Subcutaneous adipose tissue (tissue), 4 donors: ENCODE measurements around the gene HPX. TPM values are rescaled to one million over a fixed set of nuclear protein-coding genes. Genes with fewer than 3 reads are reported as not detected.

Source experiments
- CTCF ChIP-seq: fragments of 450-650 bp; IDR thresholded peaks from one replicate; pipeline ENCODE4 v1.5.1; 2016; ENCODE audit warnings: low read depth, mild to moderate bottlenecking, control low read depth, antibody characterized with exemption, moderate library complexity
- total RNA-seq, 4 donors: library from RNA; depleted of rRNA; stranded (reverse); fragments of >200 nt; gene quantifications; one replicate each; pipeline ENCODE4 v1.1.0, GENCODE V29; 2016

The HPX gene
- total RNA-seq, 4 donors from 2014 or later: 0.57 to 2.4 TPM; not detected in 2

DNA sequence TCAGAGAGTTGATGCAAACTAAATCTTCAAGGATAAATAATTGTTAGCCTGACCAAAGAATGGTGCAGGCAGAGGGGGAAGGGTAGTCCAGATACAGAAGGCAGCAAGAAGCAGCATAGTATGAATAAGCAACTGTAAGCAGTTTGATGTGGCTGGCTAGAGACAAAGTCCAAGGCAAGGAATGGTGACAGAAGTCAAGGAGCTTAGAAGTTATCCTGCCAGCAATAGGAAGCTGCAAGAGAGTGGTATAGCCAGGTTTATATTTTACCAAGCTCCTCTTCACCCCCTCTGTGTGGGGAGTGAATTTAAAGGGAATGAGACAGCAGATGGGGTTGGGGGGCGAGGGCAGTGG is 18.3 kb upstream of the HPX start:
- TF ChIP-seq CTCF: no peak

DNA sequence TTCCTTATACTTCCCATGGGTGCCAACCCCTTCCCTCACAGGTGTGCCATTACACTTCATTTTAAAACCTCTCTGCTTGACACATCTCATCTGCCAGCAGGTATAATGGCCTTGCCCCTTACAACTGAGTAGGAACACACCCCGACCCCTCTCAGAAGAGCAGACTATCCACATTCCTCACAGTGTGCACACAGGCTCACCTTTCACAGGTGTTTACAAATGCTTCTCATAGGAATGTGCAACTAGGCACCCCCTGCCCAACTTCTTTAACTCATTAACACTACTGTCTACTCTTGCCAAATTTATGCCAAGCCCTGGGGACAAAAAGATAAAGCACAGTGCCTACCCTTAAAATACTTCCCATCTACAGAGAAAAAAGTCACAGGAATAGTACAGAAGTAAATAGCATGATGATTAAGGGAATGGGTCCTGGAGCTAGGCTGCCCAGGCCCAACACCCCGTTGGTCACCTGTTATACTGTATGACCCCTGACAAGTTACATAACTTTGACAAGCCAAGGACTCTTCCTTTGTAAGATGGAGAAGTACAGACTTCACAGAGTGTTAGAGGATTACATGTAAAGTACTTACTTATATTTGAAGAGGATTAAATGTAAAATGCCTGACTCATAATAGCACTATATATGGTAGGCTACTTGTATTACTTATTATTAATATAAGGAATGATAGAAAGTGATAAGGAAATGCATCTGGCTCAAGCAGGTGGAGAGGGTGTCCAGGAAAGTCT is 17.7 kb upstream of the HPX start:
- TF ChIP-seq CTCF: no peak

- no peak for TF ChIP-seq CTCF
These were observed 17.0 kb upstream of the HPX start for GRCh38 chr11:6457581-6458320.

- no peak for TF ChIP-seq CTCF
These were observed 15.7 kb upstream of the HPX start for GRCh38 chr11:6456361-6457073.

- TF ChIP-seq CTCF: no peak
These were observed 14.3 kb upstream of the HPX start for GRCh38 chr11:6455070-6455469.

DNA sequence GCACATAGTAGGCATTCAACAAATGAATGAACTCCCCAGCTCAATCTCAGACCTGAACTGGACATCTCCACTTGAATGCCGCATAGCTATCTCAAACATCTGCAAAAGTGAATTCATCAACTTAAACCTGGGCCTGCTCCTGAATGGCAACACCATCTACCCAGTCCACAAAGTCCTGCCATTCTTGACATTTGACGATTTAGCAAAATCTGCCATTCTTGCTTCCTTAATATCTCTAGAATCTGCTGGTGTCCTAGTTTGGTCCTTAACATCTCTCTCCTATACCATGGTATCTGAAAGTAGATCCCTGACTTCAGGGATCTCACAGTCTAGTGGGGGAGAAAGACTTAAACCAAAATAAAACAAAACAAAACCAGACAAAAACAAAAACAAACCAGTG is 12.4 kb upstream of the HPX start:
- no peak for TF ChIP-seq CTCF

GRCh38 chr11:6452219-6452618 is 11.4 kb upstream of the HPX start:
- TF ChIP-seq CTCF: no peak
